GM19468 (cell line): ENCODE measurements around the gene MAPKAPK3.

Experiments
- ATAC-seq: cut with Tn5 transposase; IDR thresholded peaks from one replicate; pipeline ENCODE4 v1.9.1; 2021; ENCODE audit warnings: mild to moderate bottlenecking, moderate library complexity, moderate number of reproducible peaks; ENCODE audit not compliant: unreplicated experiment; ENCODE audit errors: extremely low read depth

The MAPKAPK3 gene

GRCh38 chr3:50617096-50617791, at the start of gene MAPKAPK3:
Gene MAPKAPK3 (plus strand): TSS chr3:50617151. CDS start chr3:50617566, 415 bp downstream.
- no peak for ATAC-seq

DNA sequence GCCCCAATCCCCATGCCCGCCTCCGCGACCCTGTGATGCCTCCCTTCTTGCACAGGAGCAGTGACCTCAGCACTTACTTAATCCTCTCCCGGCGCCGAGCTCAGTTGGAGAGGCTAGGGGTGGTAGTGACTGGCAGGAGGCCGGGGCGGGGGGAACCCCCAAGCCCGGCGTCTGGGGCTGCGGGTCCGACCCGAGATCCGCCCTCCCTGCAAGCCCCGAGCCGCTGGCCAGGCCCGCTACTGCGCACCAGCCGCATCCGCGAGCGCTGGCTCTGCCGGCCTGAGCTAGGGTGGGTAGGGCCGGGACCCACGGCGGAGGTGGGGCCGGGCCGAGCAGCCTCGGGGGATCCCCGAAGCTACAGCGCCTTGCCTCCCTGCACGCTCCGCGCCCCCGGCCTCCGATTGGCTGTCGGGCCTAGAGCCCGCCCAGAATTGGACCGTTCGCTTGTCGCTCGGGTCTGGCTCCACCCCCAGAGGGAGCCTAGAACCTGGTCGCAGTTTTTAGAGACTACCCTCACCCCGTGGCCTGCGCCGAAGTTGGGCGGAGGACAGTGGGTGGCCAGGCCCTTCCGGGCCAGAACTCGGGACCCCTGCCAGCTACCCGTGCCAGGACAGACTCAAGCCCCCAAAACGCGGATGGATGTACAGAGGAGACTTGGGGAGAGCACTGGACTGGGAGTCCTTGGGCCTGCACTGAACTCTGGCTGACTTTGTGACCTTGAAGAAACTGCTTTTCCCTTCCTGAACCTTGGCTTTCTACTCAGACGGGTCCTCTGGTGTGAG, 49.4 kb upstream of the MAPKAPK3 start, which contains the start of gene C3orf18:
C3orf18 (minus strand) TSS at position 362 of the 782 bp plus-strand sequence. CDS start 2,048 bp downstream, outside the sequence.
- ATAC-seq, result peak; percentile 92

DNA sequence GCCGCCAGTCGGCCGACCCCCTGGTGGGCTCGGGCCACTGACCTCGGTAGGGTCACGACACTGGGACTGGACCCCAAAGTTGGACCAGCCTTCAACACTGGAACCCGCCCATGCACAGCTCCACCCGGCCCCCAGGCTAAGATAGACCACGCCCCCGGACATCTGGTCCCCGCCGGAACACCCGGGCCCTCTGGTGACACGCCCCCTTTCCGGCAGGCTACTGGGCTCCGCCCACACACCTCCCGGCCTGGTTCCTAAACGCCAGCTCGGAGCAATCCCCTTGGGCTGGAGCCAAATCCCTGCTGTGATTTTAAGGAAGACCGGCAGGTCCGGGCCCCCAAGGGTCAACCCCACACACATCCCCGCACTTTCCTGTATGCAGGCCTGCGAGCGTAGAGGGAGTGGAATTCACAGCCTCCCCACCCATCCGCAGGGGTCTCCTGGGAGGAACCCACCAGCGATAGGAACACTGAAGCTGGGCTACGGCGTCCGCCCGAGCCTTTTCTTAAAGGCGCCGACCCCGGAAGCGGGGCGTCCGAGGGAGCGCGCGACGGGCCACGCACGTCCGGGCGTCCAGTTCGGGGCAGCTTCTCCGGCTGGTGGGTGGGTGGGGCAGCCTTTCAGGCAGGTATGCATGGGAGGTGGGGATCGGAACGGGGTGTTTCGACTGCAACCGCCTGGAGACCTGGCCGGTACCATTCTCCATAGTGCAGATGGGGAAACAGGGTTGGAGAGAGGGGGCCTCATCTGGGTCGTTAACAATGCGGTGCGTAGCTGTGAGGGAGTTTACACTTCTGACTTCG, 47.8 kb upstream of the MAPKAPK3 start, which contains the start of gene HEMK1:
HEMK1 (plus strand) TSS at position 576 of the 803 bp plus-strand sequence. CDS start 1,583 bp downstream, outside the sequence.
- ATAC-seq, result peak; percentile 21

DNA sequence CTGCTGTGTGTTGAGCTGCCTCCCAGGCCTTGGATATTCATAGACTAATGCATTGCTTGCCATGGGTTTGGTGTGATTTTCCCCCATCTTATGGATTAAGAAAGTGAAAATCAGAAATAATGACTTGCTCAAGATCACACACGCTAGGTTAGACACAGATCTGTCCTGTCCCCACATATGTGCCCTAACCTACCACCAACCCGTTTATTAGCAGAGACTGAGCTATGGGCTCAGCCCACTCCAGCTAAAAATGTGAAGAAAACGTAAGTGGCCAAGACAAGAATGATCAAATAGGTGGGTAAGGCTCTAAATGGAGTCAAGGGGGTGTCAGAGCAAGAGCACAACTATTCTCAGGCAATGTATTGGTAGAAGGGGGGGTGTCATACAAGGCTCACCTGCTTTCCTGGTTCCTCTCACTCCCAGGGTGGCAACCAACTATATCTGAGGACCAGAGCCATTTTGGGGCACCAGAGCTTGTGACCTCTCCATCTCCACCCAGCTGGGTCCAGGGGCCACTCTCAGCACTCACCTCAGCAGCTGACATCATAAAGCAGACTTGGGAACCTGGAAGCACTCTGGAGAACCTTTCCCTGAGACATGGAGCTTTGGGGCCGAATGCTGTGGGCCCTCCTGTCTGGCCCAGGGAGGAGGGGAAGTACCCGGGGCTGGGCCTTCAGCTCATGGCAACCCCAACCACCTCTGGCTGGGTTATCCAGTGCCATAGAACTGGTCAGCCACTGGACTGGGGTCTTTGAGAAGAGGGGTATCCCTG, 46.3 kb upstream of the MAPKAPK3 start:
- ATAC-seq, result no peak

GRCh38 chr3:50571486-50571885, 45.5 kb upstream of the MAPKAPK3 start:
- no peak for ATAC-seq

- no peak for ATAC-seq
Observed at GRCh38 chr3:50572158-50572557, 44.8 kb upstream of the MAPKAPK3 start.

- no peak for ATAC-seq
Observed at GRCh38 chr3:50572801-50573371, 44.1 kb upstream of the MAPKAPK3 start.

DNA sequence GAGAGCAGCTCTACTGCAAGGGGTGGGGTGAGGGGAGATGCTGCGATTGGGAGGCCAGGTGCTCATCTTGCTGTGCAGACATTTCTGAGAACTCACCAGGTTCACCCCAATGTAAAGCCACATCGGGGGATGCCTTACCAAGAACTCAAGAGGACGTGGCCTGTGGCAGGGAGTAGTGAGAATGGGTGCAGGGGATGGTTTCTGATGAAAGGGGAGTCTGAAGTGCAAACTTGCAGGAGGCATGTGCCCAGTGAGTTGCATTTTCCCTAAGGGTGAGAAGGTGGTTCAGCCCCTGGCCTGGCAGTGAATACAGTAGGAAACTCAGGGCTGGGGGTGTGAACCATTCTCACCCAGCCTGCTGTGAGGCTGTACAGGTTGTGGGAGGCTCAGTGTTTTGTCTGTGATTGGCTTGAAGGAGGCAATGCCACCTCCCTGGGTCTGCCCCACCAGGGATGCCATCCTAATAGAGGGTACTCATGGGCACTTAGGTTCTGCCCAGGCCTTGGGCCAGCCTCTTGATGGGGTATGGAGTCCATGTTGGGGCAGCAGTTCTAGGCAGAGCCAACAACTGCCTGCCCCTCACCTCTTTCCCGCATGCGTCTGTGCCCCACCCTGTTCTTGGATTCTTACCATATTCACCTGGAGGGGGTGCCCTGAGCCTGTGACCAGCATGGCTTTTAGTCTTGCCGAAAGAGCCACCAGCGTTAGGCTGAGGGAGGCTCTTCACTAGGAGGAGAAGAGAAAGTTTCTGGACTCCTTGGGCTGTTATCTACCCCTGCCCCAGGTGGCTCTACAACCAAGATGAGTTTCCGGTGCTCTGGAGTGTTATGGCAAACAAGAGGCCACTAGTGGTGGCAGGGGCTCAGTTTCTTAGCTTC, 43.1 kb upstream of the MAPKAPK3 start:
- no peak for ATAC-seq

DNA sequence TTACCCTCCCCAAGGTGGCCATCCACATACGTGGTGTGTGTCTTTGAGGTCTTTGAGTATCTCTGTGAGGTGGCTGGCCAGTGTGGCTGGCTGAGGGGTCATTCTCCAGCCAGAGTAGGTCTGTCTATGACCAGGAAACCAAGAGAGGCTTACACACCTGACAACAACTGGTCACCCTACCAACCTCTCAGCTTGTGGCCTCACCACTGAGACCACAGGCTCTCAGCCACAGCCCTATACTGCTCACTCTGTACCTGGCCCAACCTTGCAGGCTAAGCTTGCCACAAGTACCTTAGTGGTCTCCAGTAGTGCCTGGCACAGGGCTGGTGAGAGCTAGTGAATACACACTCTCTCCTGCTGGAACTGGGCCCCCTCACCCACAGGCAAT, 42.5 kb upstream of the MAPKAPK3 start:
- no peak for ATAC-seq

DNA sequence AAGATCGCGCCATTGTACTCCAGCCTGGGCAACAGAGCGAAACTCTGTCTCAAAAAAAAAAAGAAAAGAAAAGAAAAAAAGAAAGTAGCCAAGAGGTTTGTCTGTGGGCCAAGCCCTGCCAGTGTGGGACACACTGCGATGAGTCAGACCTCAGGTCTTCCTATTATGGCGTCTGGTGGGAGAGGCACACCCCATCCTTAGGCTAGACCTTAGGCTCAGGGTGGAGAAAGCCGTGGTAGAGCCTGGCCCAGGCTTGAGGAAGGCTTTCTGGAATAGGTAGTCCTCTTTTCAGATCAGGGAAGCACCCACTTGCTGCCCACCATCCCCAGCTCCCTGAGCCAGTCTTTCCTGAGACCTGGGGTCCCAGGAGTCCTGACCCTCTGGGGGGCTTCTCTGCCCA, 41.6 kb upstream of the MAPKAPK3 start:
- ATAC-seq, result no peak

GRCh38 chr3:50577348-50577747, 39.6 kb upstream of the MAPKAPK3 start:
- no peak for ATAC-seq

- no peak for ATAC-seq
Observed at GRCh38 chr3:50580683-50581458, 36.1 kb upstream of the MAPKAPK3 start.

- ATAC-seq, result no peak
Observed at GRCh38 chr3:50581459-50581842, 35.5 kb upstream of the MAPKAPK3 start.

- ATAC-seq, result no peak
Observed at GRCh38 chr3:50582083-50582482, 34.9 kb upstream of the MAPKAPK3 start.

GRCh38 chr3:50583897-50584296, 33.1 kb upstream of the MAPKAPK3 start:
- ATAC-seq, result no peak

GRCh38 chr3:50584391-50584790, 32.6 kb upstream of the MAPKAPK3 start:
- ATAC-seq, result no peak

DNA sequence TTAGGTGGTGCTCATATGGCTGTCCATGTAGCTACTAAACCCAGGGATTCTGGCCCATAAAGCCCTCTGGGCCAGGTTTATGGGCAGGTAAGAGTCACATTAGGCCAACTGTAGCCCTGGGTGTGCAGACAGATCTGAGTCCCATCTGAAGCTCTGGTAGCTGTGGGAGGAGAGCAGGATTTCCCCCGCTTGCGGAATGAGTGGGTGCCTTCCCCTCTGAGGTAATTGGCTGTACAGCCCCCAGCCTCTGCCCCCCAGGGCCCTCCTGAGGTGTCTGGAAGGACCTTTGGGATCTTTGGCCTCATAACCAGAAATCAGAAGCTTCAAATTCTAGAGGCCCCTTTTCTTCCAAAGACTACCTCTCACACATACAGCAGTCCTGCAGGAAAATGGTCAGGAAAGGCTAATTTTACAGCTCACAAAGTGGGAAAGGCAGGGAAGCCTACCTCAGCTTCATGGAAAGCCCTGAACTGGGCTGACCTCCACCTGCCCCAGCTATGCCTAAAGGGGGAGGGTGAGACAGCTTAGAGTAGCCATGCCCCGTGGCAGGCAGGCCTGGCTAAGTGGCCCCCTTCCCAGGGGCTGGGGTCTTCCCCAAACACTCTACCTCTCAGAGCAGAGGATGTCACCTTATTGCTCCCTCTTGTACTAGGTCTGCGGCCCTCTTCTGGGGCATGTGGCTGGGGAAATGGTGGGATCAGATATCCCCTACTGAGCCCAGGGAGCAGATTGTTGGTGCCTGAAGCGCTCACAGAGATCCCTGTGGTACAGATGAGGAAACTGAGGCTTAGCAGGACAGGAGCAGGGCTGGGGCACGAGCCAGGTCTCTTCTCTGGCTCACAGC, 30.8 kb upstream of the MAPKAPK3 start:
- no peak for ATAC-seq
